CD14-positive monocyte (primary cell): Measurements from ENCODE around the gene MUTYH. TPM values are rescaled to one million over a fixed set of nuclear protein-coding genes. Genes with fewer than 3 reads are reported as not detected.

Source experiments
- DNase-seq, 3 donors: peaks; one replicate each; pipeline ENCODE4 v3.0.0-alpha.2; 2011 to 2022
- H2AFZ ChIP-seq: 2 replicates; pipeline ENCODE4 v1.6.0; 2012; ENCODE audit warnings: mild to moderate bottlenecking, low read depth, low read length, inconsistent platforms; ENCODE audit not compliant: insufficient read depth, poor library complexity, severe bottlenecking
- H3K27ac ChIP-seq, 2 donors: 1 replicate in 1 of 2; 2 replicates in 1 of 2; pipeline ENCODE4 v1.5.1; 2012 to 2013; ENCODE audit warnings: low read length in 2 of 2, control low read depth in 1 of 2, inconsistent platforms in 1 of 2, low read depth in 1 of 2, mild to moderate bottlenecking in 1 of 2
- H3K27me3 ChIP-seq, 2 donors: one replicate each; pipeline versions ENCODE4 v1.6.0 to v1.6.1; 2011 to 2013; ENCODE audit warnings: low read length in 2 of 2; ENCODE audit not compliant: control insufficient read depth in 2 of 2, insufficient read depth in 2 of 2
- H3K36me3 ChIP-seq, 2 donors: replicated peaks in 1 of 2; 1 replicate in 1 of 2; 2 replicates in 1 of 2; pipeline versions ENCODE4 v1.5.1 to v1.6.1; 2012 to 2013; ENCODE audit warnings: low read length in 2 of 2, control low read depth in 1 of 2, inconsistent platforms in 1 of 2, mild to moderate bottlenecking in 1 of 2; ENCODE audit not compliant: insufficient read depth in 2 of 2, control insufficient read depth in 1 of 2
- H3K4me1 ChIP-seq, 2 donors: 1 replicate in 1 of 2; 2 replicates in 1 of 2; pipeline versions ENCODE4 v1.5.1 to v1.6.1; 2012 to 2013; ENCODE audit warnings: low read length in 2 of 2, control low read depth in 1 of 2, inconsistent platforms in 1 of 2, mild to moderate bottlenecking in 1 of 2, moderate library complexity in 1 of 2; ENCODE audit not compliant: insufficient read depth in 2 of 2, control insufficient read depth in 1 of 2
- H3K4me2 ChIP-seq: replicated peaks from 2 replicates; pipeline ENCODE3; 2012; ENCODE audit warnings: low read length, moderate library complexity, mild to moderate bottlenecking; ENCODE audit not compliant: poor library complexity, severe bottlenecking; ENCODE audit errors: extremely low read depth
- H3K4me3 ChIP-seq, 3 experiments: fragments of 200-600 bp in 1 of 3; sonication (generic) in 1 of 3; replicated peaks in 1 of 3; 1 replicate in 2 of 3; 2 replicates in 1 of 3; pipeline ENCODE4 v1.5.1; 2011 to 2013; ENCODE audit warnings: low read length in 3 of 3, mild to moderate bottlenecking in 3 of 3, control low read depth in 2 of 3, low read depth in 2 of 3, inconsistent platforms in 1 of 3, moderate library complexity in 1 of 3
- H3K79me2 ChIP-seq: 2 replicates; pipeline ENCODE4 v1.6.0; 2012; ENCODE audit warnings: mild to moderate bottlenecking, control low read depth, inconsistent platforms, low read length, moderate library complexity; ENCODE audit not compliant: insufficient read depth
- H3K9ac ChIP-seq: 2 replicates; pipeline ENCODE4 v1.6.0; 2017; ENCODE audit warnings: low read length, mild to moderate bottlenecking; ENCODE audit not compliant: insufficient read depth, poor library complexity, severe bottlenecking
- H3K9me3 ChIP-seq, 2 donors: replicated peaks in 1 of 2; 1 replicate in 1 of 2; 2 replicates in 1 of 2; pipeline versions ENCODE4 v1.5.1 to v1.6.1; 2012 to 2013; ENCODE audit warnings: low read length in 2 of 2, control low read depth in 1 of 2; ENCODE audit not compliant: control insufficient read depth in 1 of 2, insufficient read depth in 1 of 2
- H4K20me1 ChIP-seq: 2 replicates; pipeline ENCODE4 v1.6.0; 2012; ENCODE audit warnings: mild to moderate bottlenecking, low read length, control low read depth, moderate library complexity; ENCODE audit not compliant: insufficient read depth
- H3K27ac Mint-ChIP-seq, 7 donors: one replicate each; pipeline ENCODE4 v1.8.0; 2020; ENCODE audit warnings: mild to moderate bottlenecking in 7 of 7, mixed read lengths in 7 of 7, moderate library complexity in 6 of 7, inconsistent platforms in 2 of 7
- H3K27me3 Mint-ChIP-seq, 3 donors: one replicate each; pipeline ENCODE4 v1.8.0; 2021 to 2022; ENCODE audit warnings: low read depth in 3 of 3, mild to moderate bottlenecking in 3 of 3, mixed read lengths in 3 of 3, moderate library complexity in 3 of 3, inconsistent platforms in 1 of 3
- H3K36me3 Mint-ChIP-seq, 2 donors: one replicate each; pipeline ENCODE4 v1.8.0; 2020; ENCODE audit warnings: mixed read lengths in 2 of 2, inconsistent platforms in 1 of 2, mild to moderate bottlenecking in 1 of 2
- H3K4me1 Mint-ChIP-seq: one replicate; pipeline ENCODE4 v1.8.0; 2020; ENCODE audit warnings: mild to moderate bottlenecking, mixed read lengths
- H3K4me3 Mint-ChIP-seq, 2 donors: one replicate each; pipeline ENCODE4 v1.8.0; 2020; ENCODE audit warnings: mild to moderate bottlenecking in 2 of 2, mixed read lengths in 2 of 2, moderate library complexity in 1 of 2
- H3K9me3 Mint-ChIP-seq, 7 donors: one replicate each; pipeline ENCODE4 v1.8.0; 2020 to 2022; ENCODE audit warnings: mixed read lengths in 7 of 7, mild to moderate bottlenecking in 6 of 7, moderate library complexity in 6 of 7, inconsistent platforms in 2 of 7
- WGBS: methylation state at CpG from one replicate; pipeline ENCODE4 v1.1.5; 2013; ENCODE audit warnings: missing lambda C conversion rate; ENCODE audit not compliant: insufficient coverage; 5-methylcytosine and 5-hydroxymethylcytosine counted together
- intact Hi-C, 2 donors: fragments of 100-400 bp; cut with micrococcal nuclease; formaldehyde crosslinking; loops; one replicate each; pipeline versions ENCODE4 v1.15.0 to v1.15.1; 2023
- polyA plus RNA-seq, 3 donors: library from polyadenylated mRNA; depleted of rRNA in 1 of 3; unstranded in 2 of 3; stranded (reverse) in 1 of 3; fragments of 300-500 nt in 2 of 3; fragments of >200 nt in 1 of 3; fragmentation: Illumina TruSeq in 2 of 3; gene quantifications; 1 replicate in 2 of 3; 2 replicates in 1 of 3; pipeline ENCODE4 v1.2.3, GENCODE V29; 2012 to 2021
- TF ChIP-seq, protein P1 (sequence below): fragments of 200-600 bp; IDR thresholded peaks from one replicate; pipeline ENCODE4 v1.8.0; 2022; ENCODE audit warnings: antibody characterized with exemption, mild to moderate bottlenecking

The MUTYH gene
- polyA plus RNA-seq, 3 donors: 6.7 to 22.9 (median 8.1) TPM

DNA sequence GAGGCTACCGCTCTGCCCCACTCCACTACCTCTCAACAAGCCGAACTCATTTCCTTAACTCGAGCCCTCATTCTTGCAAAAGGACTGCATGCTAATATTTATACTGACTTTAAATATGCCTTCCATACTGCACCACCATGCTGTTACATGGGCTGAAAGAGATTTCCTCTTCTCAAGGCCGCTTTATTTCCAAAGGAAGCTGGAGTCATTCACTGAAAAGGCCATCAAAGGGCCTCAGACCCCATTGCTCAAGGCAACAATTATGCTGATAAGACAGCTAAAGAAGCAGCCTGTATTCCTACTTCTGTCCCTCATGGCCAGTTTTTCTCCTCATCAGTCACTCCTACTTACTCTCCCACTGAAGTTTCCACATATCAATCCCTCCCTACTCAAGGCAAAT is 20.5 kb downstream of the MUTYH start:
- no peaks in the 10 kb centered on the region for H4K20me1 ChIP-seq
- no peak overlapping the region for H3K4me3 ChIP-seq
- intact Hi-C loops: no loop called here
- DNase-seq: no peak
- H3K27ac ChIP-seq: no peak overlapping the region
- Mint-ChIP-seq H3K36me3 (no peaks in the 10 kb centered on the region), H3K9me3 (peaks cover 0 to 6% (median 5%) of the 10 kb centered on the region in 7 donors), H3K27me3 (peaks cover 0 to 2% (median 2%) of the 10 kb centered on the region in 3 donors), H3K4me1 (no peaks in the 10 kb centered on the region), H3K27ac (no peak overlapping the region), H3K4me3 (no peak overlapping the region)
- no peak overlapping the region for H3K4me2 ChIP-seq
- no peaks in the 10 kb centered on the region for H3K79me2 ChIP-seq
- 100% methylated on average over 1 of the region's 4 CpGs for WGBS
- TF ChIP-seq, protein P1, sequence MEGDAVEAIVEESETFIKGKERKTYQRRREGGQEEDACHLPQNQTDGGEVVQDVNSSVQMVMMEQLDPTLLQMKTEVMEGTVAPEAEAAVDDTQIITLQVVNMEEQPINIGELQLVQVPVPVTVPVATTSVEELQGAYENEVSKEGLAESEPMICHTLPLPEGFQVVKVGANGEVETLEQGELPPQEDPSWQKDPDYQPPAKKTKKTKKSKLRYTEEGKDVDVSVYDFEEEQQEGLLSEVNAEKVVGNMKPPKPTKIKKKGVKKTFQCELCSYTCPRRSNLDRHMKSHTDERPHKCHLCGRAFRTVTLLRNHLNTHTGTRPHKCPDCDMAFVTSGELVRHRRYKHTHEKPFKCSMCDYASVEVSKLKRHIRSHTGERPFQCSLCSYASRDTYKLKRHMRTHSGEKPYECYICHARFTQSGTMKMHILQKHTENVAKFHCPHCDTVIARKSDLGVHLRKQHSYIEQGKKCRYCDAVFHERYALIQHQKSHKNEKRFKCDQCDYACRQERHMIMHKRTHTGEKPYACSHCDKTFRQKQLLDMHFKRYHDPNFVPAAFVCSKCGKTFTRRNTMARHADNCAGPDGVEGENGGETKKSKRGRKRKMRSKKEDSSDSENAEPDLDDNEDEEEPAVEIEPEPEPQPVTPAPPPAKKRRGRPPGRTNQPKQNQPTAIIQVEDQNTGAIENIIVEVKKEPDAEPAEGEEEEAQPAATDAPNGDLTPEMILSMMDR: no peak
- H3K4me1 ChIP-seq: no peaks in the 10 kb centered on the region
- H3K9me3 ChIP-seq: peaks cover 0 to 4% of the 10 kb centered on the region in 2 donors
- H3K36me3 ChIP-seq: no peaks in the 10 kb centered on the region
- H3K27me3 ChIP-seq: no peaks in the 10 kb centered on the region
- H2AFZ ChIP-seq: no peak overlapping the region
- no peak overlapping the region for H3K9ac ChIP-seq

DNA sequence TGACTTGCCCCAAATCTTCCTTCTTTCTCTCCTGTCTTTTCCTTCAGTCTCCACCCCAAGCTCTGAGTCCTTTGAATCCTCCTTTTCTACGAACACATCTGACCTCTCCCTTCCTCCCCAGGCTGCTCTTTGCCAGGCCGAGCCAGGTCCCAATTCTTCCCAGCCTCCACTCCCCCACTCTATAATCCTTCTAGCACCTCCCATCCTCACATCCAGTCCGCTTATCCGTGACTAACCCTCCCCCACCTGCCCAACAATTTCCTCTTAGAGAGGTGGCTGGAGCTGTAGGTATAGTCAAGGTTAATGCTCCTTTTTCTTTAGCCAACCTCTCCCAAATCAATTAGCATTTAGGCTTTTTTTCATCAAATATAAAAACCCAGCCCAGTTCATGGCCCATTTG is 23.1 kb downstream of the MUTYH start:
- Histone ChIP-seq H3K27ac (no peak overlapping the region), H4K20me1 (no peaks in the 10 kb centered on the region), H3K27me3 (no peaks in the 10 kb centered on the region), H2AFZ (no peak overlapping the region), H3K4me2 (no peak overlapping the region), H3K36me3 (no peaks in the 10 kb centered on the region), H3K79me2 (no peaks in the 10 kb centered on the region), H3K9ac (no peak overlapping the region), H3K9me3 (peaks cover 0 to 4% of the 10 kb centered on the region in 2 donors), H3K4me3 (no peak overlapping the region), H3K4me1 (no peaks in the 10 kb centered on the region)
- 100% methylated on average over 1 of the region's 4 CpGs for WGBS
- intact Hi-C loops: no loop called here
- Mint-ChIP-seq H3K36me3 (no peaks in the 10 kb centered on the region), H3K27me3 (peaks cover 0 to 3% (median 2%) of the 10 kb centered on the region in 3 donors), H3K4me1 (no peaks in the 10 kb centered on the region), H3K27ac (no peak overlapping the region), H3K4me3 (no peak overlapping the region), H3K9me3 (peaks cover 0 to 7% (median 5%) of the 10 kb centered on the region in 7 donors)
- DNase-seq: no peak
- TF ChIP-seq, protein P1: no peak
